Measurements from ENCODE around the gene KLHL2.
"Not testable (repeated sequence)": the region's sequence is repeated elsewhere in the genome, so short reads cannot be mapped to it uniquely, and the experiment has no call there.

The KLHL2 gene

DNA sequence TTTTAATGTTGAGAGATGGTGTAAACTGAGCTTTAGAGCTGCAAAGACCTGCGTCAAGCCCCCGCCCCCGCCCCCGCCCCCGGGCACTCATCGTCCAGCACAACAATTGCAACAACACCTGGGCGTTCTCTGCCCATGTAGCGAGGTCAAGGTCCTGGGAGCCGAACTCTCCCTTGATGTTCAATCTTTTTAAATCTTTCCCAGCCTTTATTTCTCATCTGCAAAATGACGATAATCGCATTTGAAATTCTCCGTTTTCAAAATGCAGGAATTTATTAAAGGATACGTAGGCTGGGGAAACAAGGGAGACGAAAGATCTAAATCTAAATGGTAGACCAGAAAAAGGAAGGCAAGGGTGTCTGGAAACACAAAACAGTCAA is 119.5 kb downstream of the KLHL2 start:
- DNase-seq (ENCODE audit: low read depth in 1 of 2, low spot score in 1 of 2) = no peak

DNA sequence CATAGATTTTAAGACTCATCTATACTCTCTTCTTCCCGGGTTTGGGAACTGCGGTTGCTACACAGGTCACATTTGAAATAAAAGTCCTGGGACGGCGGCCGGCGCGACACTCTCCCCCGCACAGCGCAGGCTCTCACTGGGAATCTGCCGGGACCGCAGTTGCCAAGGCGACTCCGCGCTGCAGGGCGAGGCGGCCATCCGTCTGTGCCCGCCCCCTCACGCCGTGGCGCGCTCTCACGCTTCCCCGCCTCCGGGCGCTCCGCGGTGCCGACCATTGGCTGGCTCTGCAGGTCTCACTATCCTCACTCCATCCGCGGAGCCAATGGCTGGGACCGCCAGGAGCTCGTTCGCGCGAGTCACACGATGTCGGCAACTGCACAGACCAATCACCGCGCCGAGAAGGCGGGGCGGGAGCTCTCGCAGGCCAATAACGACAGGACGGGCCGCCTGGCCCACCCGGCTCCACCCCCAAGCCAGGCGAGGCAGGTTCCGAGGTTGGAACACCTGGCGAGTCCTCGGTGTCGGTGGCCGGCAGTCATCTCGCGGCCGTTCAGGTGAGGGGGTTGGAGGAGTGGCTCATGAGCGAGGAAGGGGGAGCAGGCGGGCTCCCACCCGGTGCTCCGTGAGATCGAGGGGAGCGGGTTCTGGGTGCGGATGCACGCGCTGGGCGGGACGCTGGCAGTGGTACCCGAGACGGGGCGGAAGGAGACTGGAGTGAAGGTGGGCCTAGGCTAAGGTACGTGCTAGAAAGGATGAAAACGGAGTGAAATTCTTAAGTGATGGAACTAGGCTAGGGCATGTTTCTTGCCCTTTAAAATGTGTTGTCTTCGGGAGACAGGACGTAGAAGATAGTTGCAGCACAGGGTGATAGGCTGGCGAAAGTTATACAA is 120.1 kb downstream of the KLHL2 start, which contains the start of gene MSMO1:
Gene MSMO1, plus strand, starts transcription at position 459 of the 890 bp plus-strand sequence. CDS start 5,702 bp downstream, outside the sequence.
- peak; percentile 94 to 97 for DNase-seq (ENCODE audit: low read depth in 1 of 2, low spot score in 1 of 2)

DNA sequence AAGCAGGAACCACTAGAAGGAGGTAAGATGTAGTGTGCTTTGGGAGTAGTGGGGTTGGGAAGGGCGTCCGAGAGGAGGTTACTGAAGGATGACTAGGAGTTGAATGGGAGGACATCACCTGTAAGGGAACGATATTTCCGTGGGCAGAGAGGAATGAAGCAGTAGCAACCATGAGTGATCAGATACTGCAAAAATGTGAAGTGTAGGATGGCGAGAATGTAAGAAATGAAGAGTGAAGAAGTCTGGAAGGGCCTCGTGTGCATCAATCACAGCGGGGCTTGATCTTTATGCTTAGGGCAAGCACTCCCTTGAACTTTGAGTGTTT is 120.7 kb downstream of the KLHL2 start:
- no peak for DNase-seq (ENCODE audit: low read depth in 1 of 2, low spot score in 1 of 2)

DNA sequence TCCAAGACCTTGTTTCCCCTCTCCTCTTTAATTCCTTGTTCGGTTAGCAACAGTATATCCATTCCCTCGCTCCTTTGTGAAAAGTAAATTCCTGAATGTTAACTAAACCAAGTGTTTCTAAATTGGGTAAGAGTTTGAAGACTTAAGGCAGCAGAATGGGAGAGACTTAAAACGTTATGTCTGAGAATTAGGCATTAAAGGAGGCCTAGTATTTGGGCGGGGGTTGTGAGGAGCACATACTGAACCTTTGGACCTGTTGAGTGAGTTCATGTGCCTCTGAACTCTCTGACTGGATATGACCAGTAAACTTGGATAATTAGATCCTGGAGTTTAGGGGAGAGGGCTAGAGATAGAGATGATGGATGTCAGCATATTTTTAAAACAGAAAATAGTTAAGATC is 121.3 kb downstream of the KLHL2 start:
- no peak for DNase-seq (ENCODE audit: low read depth in 1 of 2, low spot score in 1 of 2)

GRCh38 chr4:165330071-165330470 is 122.7 kb downstream of the KLHL2 start:
- no peak for DNase-seq (ENCODE audit: low read depth in 1 of 2, low spot score in 1 of 2)

DNA sequence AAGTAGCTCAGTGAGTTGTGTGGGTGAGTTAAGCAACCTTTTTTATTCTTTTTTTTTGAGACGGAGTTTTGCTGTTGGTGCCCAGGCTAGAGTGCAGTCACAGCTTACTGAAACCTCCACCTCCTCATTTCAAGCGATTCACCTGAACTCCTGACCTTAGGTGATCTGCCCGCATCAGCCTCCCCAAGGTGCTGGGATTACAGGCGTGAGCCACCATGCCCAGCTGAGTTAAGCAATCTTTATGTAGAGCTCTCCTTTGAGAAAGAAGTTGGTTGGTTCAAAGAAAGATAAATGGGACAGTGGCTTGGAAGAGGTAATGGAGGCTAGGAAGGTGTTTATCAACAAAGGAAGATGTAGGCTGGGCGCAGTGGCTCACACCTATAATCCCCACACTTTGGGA is 123.3 kb downstream of the KLHL2 start:
- no peak for DNase-seq (ENCODE audit: low read depth in 1 of 2, low spot score in 1 of 2)

DNA sequence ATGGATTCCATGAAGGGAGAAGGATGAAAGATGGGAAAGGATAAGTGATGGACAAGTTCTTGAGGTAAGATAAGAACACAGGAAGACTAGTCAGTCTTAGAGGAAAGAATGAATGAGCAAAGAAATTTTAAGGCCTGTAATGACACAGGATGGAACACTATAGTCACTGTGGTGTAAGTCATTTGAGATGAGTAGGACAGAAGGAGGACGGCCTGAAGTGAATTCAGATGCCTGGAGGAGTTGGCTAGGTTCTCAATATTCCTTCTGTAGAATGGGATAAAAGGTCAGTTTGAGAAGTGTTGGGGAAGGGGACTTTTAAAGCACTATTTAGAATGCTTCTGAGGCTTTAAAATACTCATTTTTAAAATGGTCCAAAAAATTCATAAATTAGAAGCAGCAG is 124.0 kb downstream of the KLHL2 start:
- no peak for DNase-seq (ENCODE audit: low read depth in 1 of 2, low spot score in 1 of 2)

- no peak for DNase-seq (ENCODE audit: low read depth in 1 of 2, low spot score in 1 of 2)
Measured at GRCh38 chr4:165331823-165332222, 124.5 kb downstream of the KLHL2 start.

DNA sequence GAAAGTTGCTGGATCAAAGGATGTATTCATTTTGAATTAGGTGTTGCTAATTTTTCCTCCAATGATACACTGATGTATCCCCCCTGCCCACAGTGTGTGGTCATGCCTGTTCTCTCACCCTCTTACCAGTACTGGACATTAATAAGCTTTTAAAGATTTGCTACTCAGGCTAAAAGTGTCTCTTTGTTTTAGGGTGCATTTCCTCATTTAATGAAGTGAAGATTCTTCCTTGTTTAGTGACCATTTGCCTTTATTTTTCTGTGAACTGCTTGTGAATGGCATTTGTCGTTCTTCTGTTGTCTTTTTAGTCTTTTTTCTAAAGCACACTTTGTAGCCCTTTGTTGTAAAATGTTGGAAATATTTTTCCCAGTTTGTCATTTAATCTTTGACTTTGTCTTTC is 125.1 kb downstream of the KLHL2 start:
- DNase-seq (ENCODE audit: low read depth in 1 of 2, low spot score in 1 of 2) = no peak

- DNase-seq (ENCODE audit: low read depth in 1 of 2, low spot score in 1 of 2) = no peak
Measured at GRCh38 chr4:165335163-165335703, 127.9 kb downstream of the KLHL2 start.

GRCh38 chr4:165336743-165337142 is 129.4 kb downstream of the KLHL2 start:
- DNase-seq (ENCODE audit: low read depth in 1 of 2, low spot score in 1 of 2) = no peak

GRCh38 chr4:165342340-165342739 is 135.0 kb downstream of the KLHL2 start:
- not testable (repeated sequence) for DNase-seq (ENCODE audit: low read depth in 1 of 2, low spot score in 1 of 2)

GRCh38 chr4:165343353-165344191 is 136.2 kb downstream of the KLHL2 start:
- DNase-seq (ENCODE audit: low read depth in 1 of 2, low spot score in 1 of 2) = no peak

DNA sequence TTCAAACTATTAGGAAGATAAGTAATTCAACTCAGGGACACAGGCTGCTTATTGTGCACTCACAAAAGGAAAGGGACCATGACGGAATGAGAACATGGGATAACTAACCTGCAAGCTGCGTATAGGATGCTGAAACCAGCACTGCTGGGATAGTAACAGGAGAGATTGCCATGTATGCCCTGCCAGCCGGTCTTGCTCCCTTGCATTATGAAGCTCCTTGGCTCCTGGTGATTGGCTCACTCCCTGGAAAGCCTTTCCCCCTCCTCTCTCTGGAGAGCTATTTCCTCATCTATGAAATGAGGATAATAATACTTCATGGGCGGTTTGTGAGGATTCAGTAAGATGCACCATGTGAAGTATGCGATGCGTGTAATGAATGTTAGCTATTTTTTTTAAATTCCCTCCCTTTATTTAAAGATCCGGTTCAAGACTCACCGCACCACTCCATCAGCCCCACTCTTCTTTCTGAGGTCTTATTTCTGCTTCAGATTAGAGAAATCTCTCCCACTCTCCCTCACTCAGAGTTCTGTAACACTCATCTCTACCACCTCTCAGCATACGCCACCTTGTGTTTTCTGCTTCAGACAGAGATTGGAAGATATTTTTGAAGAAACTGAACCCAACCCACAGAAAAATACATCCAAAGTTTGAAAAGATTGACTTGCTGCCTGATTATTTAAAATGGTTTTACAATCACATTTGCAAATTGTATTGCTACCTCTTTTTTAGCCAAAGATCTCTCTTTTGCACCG is 138.5 kb downstream of the KLHL2 start:
- no peak for DNase-seq (ENCODE audit: low read depth in 1 of 2, low spot score in 1 of 2)

- DNase-seq (ENCODE audit: low read depth in 1 of 2, low spot score in 1 of 2) = no peak
Measured at GRCh38 chr4:165347647-165348569, 140.5 kb downstream of the KLHL2 start.

- DNase-seq (ENCODE audit: low read depth in 1 of 2, low spot score in 1 of 2) = no peak
Measured at GRCh38 chr4:165351359-165352130, 144.2 kb downstream of the KLHL2 start.

GRCh38 chr4:165355900-165356300 is 148.5 kb downstream of the KLHL2 start:
- no peak for DNase-seq (ENCODE audit: low read depth in 1 of 2, low spot score in 1 of 2)

DNA sequence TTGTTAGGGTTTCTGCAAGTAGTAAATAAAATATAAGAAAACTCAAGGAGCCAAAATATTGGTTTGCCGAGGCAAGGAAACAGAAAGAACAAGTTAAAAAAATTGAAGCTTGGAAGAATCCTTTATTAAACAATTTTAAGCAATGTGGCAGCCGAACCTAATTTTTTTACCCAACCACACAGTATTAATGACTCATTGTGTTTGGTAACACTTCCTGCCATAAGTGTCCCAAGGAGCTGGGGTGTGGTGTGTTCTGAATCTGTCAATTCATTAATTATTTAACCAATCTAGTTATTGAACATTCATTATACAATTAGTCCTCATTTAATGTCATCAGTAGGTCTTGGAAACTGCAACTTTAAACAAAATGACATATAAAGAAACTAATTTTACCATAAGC is 152.1 kb downstream of the KLHL2 start:
- DNase-seq (ENCODE audit: low read depth in 1 of 2, low spot score in 1 of 2) = no peak

DNA sequence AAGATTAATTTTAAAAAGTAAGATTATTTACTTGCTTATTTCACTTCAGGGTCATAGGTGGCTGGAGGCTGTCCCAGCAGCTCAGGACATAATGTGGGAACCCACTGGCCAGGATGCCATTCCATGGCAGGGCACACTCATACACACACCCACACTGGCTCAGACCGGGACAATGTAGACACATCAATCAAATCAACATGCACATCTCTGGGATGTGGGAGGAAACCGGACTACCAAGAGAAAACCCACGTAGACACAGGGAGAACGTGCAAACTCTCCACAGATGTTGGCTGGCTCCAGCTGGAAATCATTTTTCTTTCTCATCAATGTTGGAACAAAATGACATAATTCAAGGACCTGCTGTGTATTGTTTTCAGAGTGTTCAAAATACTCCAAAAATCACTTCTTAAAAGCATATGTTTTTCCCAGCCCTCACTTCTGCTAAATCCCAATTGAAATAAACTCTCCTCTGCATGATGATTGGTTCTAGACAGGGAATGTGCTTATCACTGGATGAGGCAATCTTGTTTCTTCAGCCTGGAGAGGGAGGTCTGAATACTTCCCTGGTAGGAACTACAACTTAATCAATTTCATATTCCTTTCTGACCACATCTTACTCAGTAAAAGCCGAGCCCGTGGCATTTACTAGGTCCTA is 152.8 kb downstream of the KLHL2 start:
- no peak for DNase-seq (ENCODE audit: low read depth in 1 of 2, low spot score in 1 of 2)
